IMR-90 (cell line): ENCODE data around the gene PLXNA4. TPM values are rescaled to one million over a fixed set of nuclear protein-coding genes. Genes with fewer than 3 reads are reported as not detected.

Experiments used
- ATAC-seq: fragments of 200-7000 bp; cut with Tn5 transposase; 2 replicates; pipeline ENCODE4 v1.9.1; 2020; ENCODE audit warnings: low read depth, mild to moderate bottlenecking, moderate library complexity
- BruUV-seq: library from RNA; stranded (reverse); fragments of 400-500 nt; replicated peaks from 2 replicates; lab custom pipeline; 2021; lab: Mats Ljungman, UMichigan
- CTCF ChIA-PET: fragments of 300-600 bp; formaldehyde crosslinking; extraction: SDS; loops from one replicate; lab custom pipeline; 2021; ENCODE audit warnings: antibody characterized with exemption; lab: Yijun Ruan, JAX
- POLR2A ChIA-PET: fragments of 300-600 bp; sonication (Branson Sonifier 250); formaldehyde crosslinking; loops from one replicate; lab custom pipeline; 2022; ENCODE audit warnings: antibody characterized with exemption; ENCODE audit not compliant: unreplicated experiment; lab: Charles Lee
- DNase-seq: peaks from one replicate; pipeline ENCODE4 v3.0.0; 2013
- H2AFZ ChIP-seq: replicated peaks from 2 replicates; pipeline ENCODE3; 2013; ENCODE audit warnings: low read length, mild to moderate bottlenecking; ENCODE audit not compliant: poor library complexity
- H2AK5ac ChIP-seq: 2 replicates; pipeline ENCODE4 v1.6.1; 2013; ENCODE audit warnings: low read depth, low read length, inconsistent platforms
- H2AK9ac ChIP-seq: replicated peaks from 2 replicates; pipeline ENCODE3; 2013; ENCODE audit warnings: mild to moderate bottlenecking, low read depth, low read length, moderate library complexity; ENCODE audit not compliant: poor library complexity
- H2BK120ac ChIP-seq: 2 replicates; pipeline ENCODE4 v1.6.1; 2013; ENCODE audit warnings: low read depth, low read length, inconsistent platforms
- H2BK15ac ChIP-seq: 3 replicates; pipeline ENCODE4 v1.6.1; 2013; ENCODE audit warnings: low read depth, low read length, inconsistent platforms
- H2BK20ac ChIP-seq: 2 replicates; pipeline ENCODE4 v1.6.1; 2013; ENCODE audit warnings: low read depth, mild to moderate bottlenecking, inconsistent platforms, low read length, moderate library complexity
- H2BK5ac ChIP-seq: 2 replicates; pipeline ENCODE4 v1.6.1; 2013; ENCODE audit warnings: mild to moderate bottlenecking, low read depth, low read length, inconsistent platforms; ENCODE audit not compliant: poor library complexity, severe bottlenecking
- H3K14ac ChIP-seq: replicated peaks from 2 replicates; pipeline ENCODE4 v1.6.1; 2013; ENCODE audit warnings: low read depth, low read length, inconsistent platforms
- H3K18ac ChIP-seq: 2 replicates; pipeline ENCODE4 v1.6.1; 2013; ENCODE audit warnings: low read depth, low read length, control low read depth
- H3K23ac ChIP-seq: 2 replicates; pipeline ENCODE4 v1.6.1; 2013; ENCODE audit warnings: low read depth, low read length, inconsistent platforms
- H3K27ac ChIP-seq: 2 replicates; pipeline ENCODE4 v1.5.1; 2013; ENCODE audit warnings: mild to moderate bottlenecking, control low read depth, low read length; ENCODE audit not compliant: insufficient read depth
- H3K27me3 ChIP-seq: 2 replicates; pipeline ENCODE4 v1.6.1; 2013; ENCODE audit warnings: low read length; ENCODE audit not compliant: control insufficient read depth, insufficient read depth
- H3K36me3 ChIP-seq: 2 replicates; pipeline ENCODE4 v1.6.1; 2013; ENCODE audit warnings: low read length, mixed read lengths; ENCODE audit not compliant: control insufficient read depth, insufficient read depth
- H3K4ac ChIP-seq: 2 replicates; pipeline ENCODE4 v1.6.1; 2013; ENCODE audit warnings: low read depth, low read length, inconsistent platforms
- H3K4me1 ChIP-seq: 2 replicates; pipeline ENCODE4 v1.6.1; 2013; ENCODE audit warnings: low read length, mixed read lengths; ENCODE audit not compliant: control insufficient read depth, insufficient read depth
- H3K4me2 ChIP-seq: 2 replicates; pipeline ENCODE4 v1.6.1; 2013; ENCODE audit warnings: low read depth, mild to moderate bottlenecking, control low read depth, low read length, moderate library complexity
- H3K4me3 ChIP-seq: 2 replicates; pipeline ENCODE4 v1.5.1; 2013; ENCODE audit warnings: low read depth, mild to moderate bottlenecking, control low read depth, low read length, moderate library complexity; ENCODE audit not compliant: insufficient read depth
- H3K56ac ChIP-seq: 2 replicates; pipeline ENCODE4 v1.6.1; 2013; ENCODE audit warnings: low read length, inconsistent platforms; ENCODE audit not compliant: insufficient read depth; ENCODE audit errors: extremely low read depth
- H3K79me1 ChIP-seq, 2 experiments: 2 replicates each; pipeline ENCODE4 v1.6.1; 2013; ENCODE audit warnings: low read length in 2 of 2, inconsistent platforms in 1 of 2, low read depth in 1 of 2
- H3K9ac ChIP-seq: 2 replicates; pipeline ENCODE4 v1.6.1; 2013; ENCODE audit warnings: low read depth, low read length, control low read depth
- H3K9me1 ChIP-seq: 2 replicates; pipeline ENCODE4 v1.6.1; 2013; ENCODE audit warnings: low read length, inconsistent platforms; ENCODE audit not compliant: insufficient read depth
- H3K9me3 ChIP-seq: 2 replicates; pipeline ENCODE4 v1.6.1; 2013; ENCODE audit warnings: low read length; ENCODE audit not compliant: control insufficient read depth, insufficient read depth
- H4K20me1 ChIP-seq: 2 replicates; pipeline ENCODE4 v1.6.1; 2013; ENCODE audit warnings: low read length, inconsistent platforms; ENCODE audit not compliant: insufficient read depth
- H4K5ac ChIP-seq: 2 replicates; pipeline ENCODE4 v1.6.1; 2013; ENCODE audit warnings: mild to moderate bottlenecking, low read depth, low read length, control low read depth
- H4K8ac ChIP-seq, 2 experiments: 2 replicates each; pipeline ENCODE4 v1.6.1; 2013; ENCODE audit warnings: low read depth in 2 of 2, low read length in 2 of 2, control low read depth in 1 of 2, inconsistent platforms in 1 of 2
- H4K91ac ChIP-seq: 2 replicates; pipeline ENCODE4 v1.6.1; 2013; ENCODE audit warnings: low read depth, low read length, inconsistent platforms; ENCODE audit not compliant: insufficient read depth
- BHLHE40 ChIP-seq: fragments of 150-350 bp; IDR thresholded peaks from 2 replicates; pipeline ENCODE4 v1.6.1; 2016; ENCODE audit warnings: mild to moderate bottlenecking, low read depth, low read length
- CEBPB ChIP-seq: IDR thresholded peaks from 2 replicates; pipeline ENCODE4 v1.6.1; 2012; ENCODE audit warnings: low read depth, low read length, improper control_type of control experiment
- CTCF ChIP-seq: conservative IDR thresholded peaks from 2 replicates; pipeline ENCODE4 v1.5.1; 2012; ENCODE audit warnings: mild to moderate bottlenecking, low read depth, low read length, improper control_type of control experiment
- FOS ChIP-seq: fragments of 150-350 bp; IDR thresholded peaks from 2 replicates; pipeline ENCODE4 v1.6.1; 2016; ENCODE audit warnings: low read depth, low read length
- MAZ ChIP-seq: IDR thresholded peaks from 2 replicates; pipeline ENCODE4 v1.6.1; 2012; ENCODE audit warnings: low read depth, mild to moderate bottlenecking, low read length, improper control_type of control experiment, moderate library complexity, borderline replicate concordance
- MXI1 ChIP-seq: IDR thresholded peaks from 2 replicates; pipeline ENCODE4 v1.6.1; 2012; ENCODE audit warnings: low read depth, mild to moderate bottlenecking, low read length, moderate library complexity, borderline replicate concordance
- NFE2L2 ChIP-seq: fragments of 150-350 bp; IDR thresholded peaks from 2 replicates; pipeline ENCODE4 v1.6.1; 2016; ENCODE audit warnings: low read depth, mild to moderate bottlenecking, low read length
- POLR2A ChIP-seq: IDR thresholded peaks from 2 replicates; pipeline ENCODE4 v1.6.1; 2012; ENCODE audit warnings: mild to moderate bottlenecking, low read depth, low read length
- RAD21 ChIP-seq: IDR thresholded peaks from 2 replicates; pipeline ENCODE4 v1.6.1; 2012; ENCODE audit warnings: low read length, improper control_type of control experiment
- RCOR1 ChIP-seq: IDR thresholded peaks from 2 replicates; pipeline ENCODE4 v1.6.1; 2012; ENCODE audit warnings: mild to moderate bottlenecking, low read length, improper control_type of control experiment; ENCODE audit not compliant: insufficient replicate concordance
- RFX5 ChIP-seq: IDR thresholded peaks from 2 replicates; pipeline ENCODE4 v1.8.0; 2012; ENCODE audit warnings: low read depth, mild to moderate bottlenecking, low read length, moderate library complexity
- USF2 ChIP-seq: fragments of 150-350 bp; IDR thresholded peaks from 2 replicates; pipeline ENCODE4 v1.6.1; 2017; ENCODE audit warnings: mild to moderate bottlenecking, antibody characterized with exemption, low read length, low read depth
- whole genome bisulfite sequencing, 2 experiments: methylation state at CpG; one replicate each; pipeline versions ENCODE4 v1.1.5 to v1.1.7; 2013; ENCODE audit warnings: missing lambda C conversion rate in 2 of 2; ENCODE audit not compliant: insufficient read length in 1 of 2; ENCODE audit errors: extremely low coverage in 2 of 2; 5-methylcytosine and 5-hydroxymethylcytosine counted together
- dilution Hi-C: fragments of 300-500 bp; cut with HindIII; formaldehyde crosslinking; loops from one replicate; pipeline ENCODE4 v1.14.3; 2018; ENCODE audit warnings: low sequenced_read_pairs; ENCODE audit not compliant: unreplicated experiment
- in situ Hi-C: fragments of 300-500 bp; cut with MboI; formaldehyde crosslinking; loops from 3 replicates; pipeline ENCODE4 v1.14.3; 2019; ENCODE audit warnings: low sequenced_read_pairs, inconsistent platforms, mixed read lengths
- intact Hi-C: fragments of 100-400 bp; cut with micrococcal nuclease; formaldehyde crosslinking; loops from 2 replicates; pipeline ENCODE4 v1.10.0; 2022
- polyA plus RNA-seq, 3 experiments: library from polyadenylated mRNA; depleted of rRNA; stranded (reverse); fragments of >200 nt; gene quantifications; 2 replicates each; pipeline ENCODE4 v1.2.3, GENCODE V29; 2012; ENCODE audit warnings: low replicate concordance in 1 of 3
- total RNA-seq: library from RNA; depleted of rRNA; stranded (reverse); fragments of >200 nt; gene quantifications from 2 replicates; pipeline ENCODE4 v1.2.3, GENCODE V29; 2012
- TF ChIP-seq, protein P1 (sequence below): fragments of 150-350 bp; IDR thresholded peaks from 2 replicates; pipeline ENCODE4 v1.6.1; 2016; ENCODE audit warnings: low read depth, mild to moderate bottlenecking, low read length, moderate library complexity, borderline replicate concordance

Gene PLXNA4
- total and polyA plus RNA-seq, 2 of the 4 experiments (the other 2 are of a cell fraction), result under 0.01 TPM

DNA sequence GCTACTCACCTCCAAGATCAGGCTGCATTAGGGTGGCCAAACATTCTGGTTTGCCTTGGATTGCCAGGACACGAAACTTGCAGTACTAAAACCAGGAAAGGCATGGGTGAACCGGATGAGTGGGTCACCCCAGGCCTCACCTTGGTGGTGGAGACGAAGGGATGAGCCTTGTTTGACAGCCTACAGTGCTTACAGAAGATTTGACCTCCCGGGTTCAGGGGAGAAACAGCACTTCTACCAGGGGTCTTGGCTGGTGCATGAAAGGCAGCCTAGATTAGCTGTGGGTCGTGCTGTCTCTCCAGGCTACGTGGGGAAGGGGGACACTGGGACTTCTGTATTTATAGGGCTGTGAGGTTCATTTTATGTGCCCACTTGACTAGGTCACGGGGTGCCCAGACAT, 469.8 kb downstream of the PLXNA4 start:
- Histone ChIP-seq H2BK15ac (no peak overlapping the region), H3K36me3 (no peaks in the 10 kb centered on the region), H3K27ac (no peak overlapping the region), H4K5ac (no peak overlapping the region), H3K18ac (no peak overlapping the region), H3K27me3 (peaks cover 3% of the 10 kb centered on the region; the same call in 1 of the 2 replicates), H3K23ac (no peak overlapping the region), H4K8ac (no peak overlapping the region), H3K9me3 (no peaks in the 10 kb centered on the region), H3K56ac (no peak overlapping the region), H3K4me2 (no peak overlapping the region), H4K91ac (no peak overlapping the region), H3K4me3 (no peak overlapping the region), H3K4ac (no peak overlapping the region), H4K20me1 (no peaks in the 10 kb centered on the region), H2BK20ac (no peak overlapping the region), H2AK9ac (no peak overlapping the region), H2BK5ac (no peak overlapping the region), H3K9ac (no peak overlapping the region), H2AK5ac (no peak overlapping the region), H2AFZ (no peak overlapping the region), H3K9me1 (no peaks in the 10 kb centered on the region), H3K14ac (no peak overlapping the region), H3K4me1 (no peaks in the 10 kb centered on the region), H3K79me1 (no peaks in the 10 kb centered on the region), H2BK120ac (no peak overlapping the region)
- CTCF ChIA-PET, result no interaction called here
- POLR2A ChIA-PET, result no interaction called here
- 32% methylated on average over 2 of the region's 7 CpGs; no CpG with 5 or more reads in 1 of the 2 experiments for WGBS, 2 experiments
- DNase-seq, result no peak
- no peak for TF ChIP-seq MXI1
- no peak for TF ChIP-seq MAZ
- TF ChIP-seq CTCF, result no peak
- no peak for TF ChIP-seq RAD21
- TF ChIP-seq POLR2A, result no peak
- no peak for TF ChIP-seq FOS
- no peak for TF ChIP-seq BHLHE40
- no peak for TF ChIP-seq CEBPB
- TF ChIP-seq NFE2L2, result no peak
- no peak for TF ChIP-seq RFX5
- TF ChIP-seq USF2, result no peak
- TF ChIP-seq RCOR1, result no peak
- TF ChIP-seq, protein P1, sequence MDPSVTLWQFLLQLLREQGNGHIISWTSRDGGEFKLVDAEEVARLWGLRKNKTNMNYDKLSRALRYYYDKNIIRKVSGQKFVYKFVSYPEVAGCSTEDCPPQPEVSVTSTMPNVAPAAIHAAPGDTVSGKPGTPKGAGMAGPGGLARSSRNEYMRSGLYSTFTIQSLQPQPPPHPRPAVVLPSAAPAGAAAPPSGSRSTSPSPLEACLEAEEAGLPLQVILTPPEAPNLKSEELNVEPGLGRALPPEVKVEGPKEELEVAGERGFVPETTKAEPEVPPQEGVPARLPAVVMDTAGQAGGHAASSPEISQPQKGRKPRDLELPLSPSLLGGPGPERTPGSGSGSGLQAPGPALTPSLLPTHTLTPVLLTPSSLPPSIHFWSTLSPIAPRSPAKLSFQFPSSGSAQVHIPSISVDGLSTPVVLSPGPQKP, result no peak
- ATAC-seq, result no peak
- in situ Hi-C loops (no loop called here), intact Hi-C loops (no loop called here), dilution Hi-C loops (no loop called here)
- BruUV-seq, result no TSS peak
